HepG2 (cell line): ENCODE results near the gene RNPEPL1. TPM values are rescaled to one million over a fixed set of nuclear protein-coding genes. Genes with fewer than 3 reads are reported as not detected.

ENCODE experiments used
- ATF1 ChIP-seq: IDR thresholded peaks from 2 replicates; pipeline ENCODE4 v1.6.1; 2016; ENCODE audit warnings: mild to moderate bottlenecking, control low read depth
- CCDC6 ChIP-seq: sonication (generic); formaldehyde crosslinking; IDR thresholded peaks from 2 replicates; pipeline ENCODE4 v1.8.1; 2022; ENCODE audit warnings: mild to moderate bottlenecking, missing genetic modification reagents, moderate library complexity
- GFI1 ChIP-seq: sonication (generic); formaldehyde crosslinking; IDR thresholded peaks from 2 replicates; pipeline ENCODE4 v1.5.0; 2020; ENCODE audit warnings: missing genetic modification reagents, mild to moderate bottlenecking, borderline replicate concordance
- ISX ChIP-seq: sonication (generic); formaldehyde crosslinking; conservative IDR thresholded peaks from 2 replicates; pipeline ENCODE4 v1.5.0; 2020; ENCODE audit warnings: missing genetic modification reagents
- JUND ChIP-seq: sonication (generic); formaldehyde crosslinking; IDR thresholded peaks from 2 replicates; pipeline ENCODE4 v1.8.0; 2022; ENCODE audit warnings: mild to moderate bottlenecking, missing genetic modification reagents
- NR1H2 ChIP-seq: sonication (generic); formaldehyde crosslinking; IDR thresholded peaks from 2 replicates; pipeline ENCODE4 v1.8.1; 2022; ENCODE audit warnings: low read depth, missing genetic modification reagents, borderline replicate concordance
- SNAPC4 ChIP-seq: sonication (generic); formaldehyde crosslinking; IDR thresholded peaks from 2 replicates; pipeline ENCODE4 v1.4.0; 2020; ENCODE audit warnings: mild to moderate bottlenecking, missing genetic modification reagents
- TEAD3 ChIP-seq: optimal IDR thresholded peaks from 2 replicates; pipeline ENCODE3; 2016; ENCODE audit warnings: borderline replicate concordance
- ZFP36L1 ChIP-seq: sonication (generic); formaldehyde crosslinking; IDR thresholded peaks from 2 replicates; pipeline ENCODE4 v1.8.0; 2022; ENCODE audit warnings: mild to moderate bottlenecking, missing genetic modification reagents, moderate library complexity
- ZFP37 ChIP-seq: sonication (generic); formaldehyde crosslinking; IDR thresholded peaks from 2 replicates; pipeline ENCODE4 v1.4.0; 2020; ENCODE audit warnings: missing genetic modification reagents, borderline replicate concordance
- ZFY ChIP-seq: sonication (generic); formaldehyde crosslinking; IDR thresholded peaks from 2 replicates; pipeline ENCODE4 v1.4.0; 2020; ENCODE audit warnings: missing genetic modification reagents
- ZNF451 ChIP-seq: sonication (generic); formaldehyde crosslinking; IDR thresholded peaks from 2 replicates; pipeline ENCODE4 v1.5.0; 2020; ENCODE audit warnings: mild to moderate bottlenecking, missing genetic modification reagents
- ZNF687 ChIP-seq: sonication (generic); formaldehyde crosslinking; IDR thresholded peaks from 2 replicates; pipeline ENCODE4 v1.5.1; 2020; ENCODE audit warnings: mild to moderate bottlenecking, missing genetic modification reagents, moderate library complexity
- ZNF772 ChIP-seq: sonication (generic); formaldehyde crosslinking; IDR thresholded peaks from 2 replicates; pipeline ENCODE4 v1.5.0; 2020; ENCODE audit warnings: mild to moderate bottlenecking, missing genetic modification reagents
- ZNF782 ChIP-seq: sonication (generic); formaldehyde crosslinking; IDR thresholded peaks from 2 replicates; pipeline ENCODE4 v1.4.0; 2020; ENCODE audit warnings: missing genetic modification reagents, mild to moderate bottlenecking, borderline replicate concordance
- polyA plus RNA-seq, 8 experiments: library from polyadenylated mRNA; depleted of rRNA in 3 of 8; stranded (reverse) in 7 of 8; unstranded in 1 of 8; fragments of >200 nt; fragmentation: Illumina TruSeq in 4 of 8; extraction: Trizol in 4 of 8; gene quantifications; 2 replicates each; pipeline versions ENCODE4 v1.2.1 to v1.2.3, GENCODE V29; 2011 to 2016; ENCODE audit warnings: low read depth in 4 of 8, missing spikeins in 1 of 8, mixed read lengths in 1 of 8; ENCODE audit not compliant: insufficient read depth in 1 of 8
- total RNA-seq, 5 experiments: library from RNA; depleted of rRNA; stranded (reverse); fragments of >200 nt; fragmentation: Illumina TruSeq; extraction: Trizol; gene quantifications; 2 replicates each; pipeline ENCODE4 v1.2.3, GENCODE V29; 2016; ENCODE audit warnings: low read depth in 1 of 5

Gene RNPEPL1
- total and polyA plus RNA-seq, 2 of the 13 experiments (the other 11 are each of a cell fraction or from before 2014, with no cell fraction given), result 13.0 to 18.0 TPM

- peak; percentile 85 for TF ChIP-seq ZNF687
- TF ChIP-seq ZNF782 (CRISPR knock-in tag), result no peak
- TF ChIP-seq SNAPC4 (CRISPR knock-in tag), result no peak
- no peak for TF ChIP-seq CCDC6 (CRISPR knock-in tag)
- no peak for TF ChIP-seq ISX
- TF ChIP-seq JUND, result no peak
- 0 out of 2 replicates have a peak, but pooled peaks have one; percentile 34 for TF ChIP-seq ZNF772 (CRISPR knock-in tag)
- no peak for TF ChIP-seq ZFP37 (CRISPR knock-in tag)
- no peak for TF ChIP-seq ZNF451 (CRISPR knock-in tag)
- TF ChIP-seq ZFY, result peak; percentile 46; the same call in 1 of the 2 replicates
- TF ChIP-seq NR1H2 (CRISPR knock-in tag), result no peak
- TF ChIP-seq ZFP36L1 (CRISPR knock-in tag), result no peak
- no peak for TF ChIP-seq ATF1 (CRISPR knock-in tag)
- TF ChIP-seq TEAD3 (CRISPR knock-in tag), result no peak
- no peak for TF ChIP-seq GFI1 (CRISPR knock-in tag)
These were observed 33.0 kb downstream of the RNPEPL1 start (continued) for GRCh38 chr2:240601061-240601830.
